ENCODE measurements around the gene NPC2. TPM values are rescaled to one million over a fixed set of nuclear protein-coding genes. Genes with fewer than 3 reads are reported as not detected.

NPC2 gene
- total and polyA plus RNA-seq, 2 donors (not counting 3 experiments of a cell fraction or from before 2014, with no cell fraction given) = 203 to 406 TPM

- H3K9me3 ChIP-seq (replicated peaks; ENCODE audit: control insufficient read depth, insufficient read depth, low read length) = no peaks in the 10 kb centered on the region
- BruUV-seq (replicated peaks) = no TSS peak
- H3K4me1 ChIP-seq (ENCODE audit: control insufficient read depth, extremely low read depth, insufficient read depth, low read length) = no peaks in the 10 kb centered on the region
- no peak overlapping the region for H3K9ac ChIP-seq (replicated peaks; ENCODE audit: extremely low read depth, insufficient read depth, low read length)
- ChIA-PET POLR2A (no interaction called here), CTCF (no interaction called here)
- no peak overlapping the region for H2AFZ ChIP-seq (ENCODE audit: low read depth, low read length)
- FAIRE-seq = no peak
- H3K36me3 ChIP-seq (ENCODE audit: control insufficient read depth in 2 of 2, extremely low read depth in 1 of 2, insufficient read depth in 2 of 2, low read length in 2 of 2) = peaks cover 22 to 42% of the 10 kb centered on the region in 2 experiments
- no peaks in the 10 kb centered on the region for H4K20me1 ChIP-seq (replicated peaks; ENCODE audit: control insufficient read depth, extremely low read depth, insufficient read depth, low read length)
- H3K79me2 ChIP-seq (ENCODE audit: control insufficient read depth, insufficient read depth, low read length) = no peaks in the 10 kb centered on the region
- DNase-seq (ENCODE audit: low read depth, low spot score) = no peak
- H3K27me3 ChIP-seq (ENCODE audit: control insufficient read depth in 2 of 2, insufficient read depth in 2 of 2, low read length in 2 of 2) = no peaks in the 10 kb centered on the region
- no peak overlapping the region for H3K27ac ChIP-seq (ENCODE audit: insufficient read depth, low read depth, low read length)
- intact Hi-C loops (cut with micrococcal nuclease) = no loop called here
- dilution Hi-C loops (cut with MboI; ENCODE audit: extremely low pct_ligation_motif_present, low sequenced_read_pairs) = no loop called here
- H3K4me2 ChIP-seq (ENCODE audit: insufficient read depth, low read length) = no peak overlapping the region
- H3K9me1 ChIP-seq (replicated peaks; ENCODE audit: control insufficient read depth, extremely low read depth, insufficient read depth, low read length) = no peaks in the 10 kb centered on the region
- no peak for TF ChIP-seq POLR2A (IDR thresholded peaks at IDR 0.05; ENCODE audit: low read depth, low read length)
- TF ChIP-seq GATA2 (IDR thresholded peaks at IDR 0.05; ENCODE audit: insufficient read depth, insufficient read length, low read depth, low read length) = no peak
- TF ChIP-seq CTCF (IDR thresholded peaks at IDR 0.05; ENCODE audit: extremely low read depth in 1 of 2, insufficient read depth in 1 of 2, low read depth in 1 of 2, low read length in 2 of 2) = no peak
- TF ChIP-seq MAX (IDR thresholded peaks at IDR 0.05; ENCODE audit: insufficient read depth, insufficient read length) = no peak
- no peak for TF ChIP-seq EZH2 (IDR thresholded peaks at IDR 0.05; ENCODE audit: borderline replicate concordance, low read depth, low read length, severe bottlenecking)
- TF ChIP-seq FOS (IDR thresholded peaks at IDR 0.05; ENCODE audit: borderline replicate concordance, insufficient read depth, low read length) = no peak
- TF ChIP-seq POLR2AphosphoS5 (IDR thresholded peaks at IDR 0.05; ENCODE audit: insufficient read depth, low read depth, low read length) = no peak
- no peak for TF ChIP-seq MYC (IDR thresholded peaks at IDR 0.05; ENCODE audit: low read depth, low read length)
- TF ChIP-seq JUN (IDR thresholded peaks at IDR 0.05; ENCODE audit: borderline replicate concordance, insufficient read depth, insufficient read length, low read depth) = no peak
- H3K4me3 ChIP-seq (replicated peaks in 1 of 3; ENCODE audit: insufficient read depth in 1 of 3, low read depth in 1 of 3, low read length in 3 of 3) = no peak overlapping the region
These were observed 26.4 kb upstream of the NPC2 start for GRCh38 chr14:74519316-74520074.
